Gastroesophageal sphincter (tissue), 4 donors: Measurements from ENCODE around the gene PPP1R13B. TPM values are rescaled to one million over a fixed set of nuclear protein-coding genes. Genes with fewer than 3 reads are reported as not detected.
A peak's percentile ranks its signal among the peaks of the same experiment; 100 is the strongest.

Experiments used
- ATAC-seq: fragments of 150-250 bp; one replicate; pipeline ENCODE4 v1.9.1; 2016; ENCODE audit warnings: mild to moderate bottlenecking, moderate library complexity
- H3K27ac ChIP-seq, 4 donors: fragments of 200-600 bp; sonication (generic) in 3 of 4; 1 replicate in 3 of 4; 2 replicates in 1 of 4; pipeline ENCODE4 v1.5.1; 2016 to 2019
- H3K27me3 ChIP-seq: fragments of 200-600 bp; sonication (generic); one replicate; pipeline ENCODE4 v1.5.1; 2019
- H3K36me3 ChIP-seq, 2 donors: fragments of 200-600 bp; sonication (generic); one replicate each; pipeline ENCODE4 v1.5.1; 2019; ENCODE audit warnings: control low read depth in 1 of 2
- H3K4me1 ChIP-seq, 3 donors: fragments of 200-600 bp; sonication (generic); 1 replicate in 2 of 3; 2 replicates in 1 of 3; pipeline ENCODE4 v1.5.1; 2016 to 2019; ENCODE audit warnings: control low read depth in 2 of 3
- H3K4me3 ChIP-seq, 2 donors: fragments of 200-600 bp; sonication (generic); one replicate each; pipeline ENCODE4 v1.5.1; 2019; ENCODE audit warnings: mild to moderate bottlenecking in 1 of 2, moderate library complexity in 1 of 2
- H3K9me3 ChIP-seq, 3 donors: fragments of 200-600 bp; sonication (generic); one replicate each; pipeline ENCODE4 v1.5.1; 2017 to 2019; ENCODE audit warnings: control low read depth in 2 of 3
- EP300 ChIP-seq: sonication (generic); formaldehyde crosslinking; IDR thresholded peaks from one replicate; pipeline ENCODE4 v1.6.1; 2017; ENCODE audit warnings: antibody characterized with exemption, mild to moderate bottlenecking
- POLR2A ChIP-seq, 2 donors: fragments of 450-650 bp; IDR thresholded peaks; one replicate each; pipeline ENCODE4 v1.6.1; 2017; ENCODE audit warnings: antibody characterized with exemption in 2 of 2, mild to moderate bottlenecking in 2 of 2, moderate library complexity in 1 of 2
- POLR2AphosphoS5 ChIP-seq: sonication (generic); formaldehyde crosslinking; IDR thresholded peaks from one replicate; pipeline ENCODE4 v1.6.1; 2017; ENCODE audit warnings: antibody characterized with exemption
- WGBS, 2 donors: methylation state at CpG; one replicate each; pipeline ENCODE4 v1.1.5; 2018; ENCODE audit warnings: low coverage in 1 of 2; 5-methylcytosine and 5-hydroxymethylcytosine counted together
- total RNA-seq, 4 donors: library from RNA; depleted of rRNA; stranded (reverse); fragments of >200 nt; gene quantifications; one replicate each; pipeline ENCODE4 v1.1.0, GENCODE V29; 2016
- TF ChIP-seq, protein P1 (sequence below), 4 experiments: fragments of 200-600 bp in 2 of 4; fragments of 450-650 bp in 2 of 4; sonication (generic) in 1 of 4; IDR thresholded peaks; one replicate each; pipeline ENCODE4 v1.5.1; 2017 to 2019; ENCODE audit warnings: antibody characterized with exemption in 4 of 4, mild to moderate bottlenecking in 2 of 4, moderate library complexity in 2 of 4

PPP1R13B gene
- total RNA-seq, 4 donors from 2014 or later: 13.9 to 24.8 (median 17.5) TPM

- TF ChIP-seq, protein P1, sequence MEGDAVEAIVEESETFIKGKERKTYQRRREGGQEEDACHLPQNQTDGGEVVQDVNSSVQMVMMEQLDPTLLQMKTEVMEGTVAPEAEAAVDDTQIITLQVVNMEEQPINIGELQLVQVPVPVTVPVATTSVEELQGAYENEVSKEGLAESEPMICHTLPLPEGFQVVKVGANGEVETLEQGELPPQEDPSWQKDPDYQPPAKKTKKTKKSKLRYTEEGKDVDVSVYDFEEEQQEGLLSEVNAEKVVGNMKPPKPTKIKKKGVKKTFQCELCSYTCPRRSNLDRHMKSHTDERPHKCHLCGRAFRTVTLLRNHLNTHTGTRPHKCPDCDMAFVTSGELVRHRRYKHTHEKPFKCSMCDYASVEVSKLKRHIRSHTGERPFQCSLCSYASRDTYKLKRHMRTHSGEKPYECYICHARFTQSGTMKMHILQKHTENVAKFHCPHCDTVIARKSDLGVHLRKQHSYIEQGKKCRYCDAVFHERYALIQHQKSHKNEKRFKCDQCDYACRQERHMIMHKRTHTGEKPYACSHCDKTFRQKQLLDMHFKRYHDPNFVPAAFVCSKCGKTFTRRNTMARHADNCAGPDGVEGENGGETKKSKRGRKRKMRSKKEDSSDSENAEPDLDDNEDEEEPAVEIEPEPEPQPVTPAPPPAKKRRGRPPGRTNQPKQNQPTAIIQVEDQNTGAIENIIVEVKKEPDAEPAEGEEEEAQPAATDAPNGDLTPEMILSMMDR (IDR thresholded peaks at IDR 0.05): no peak
- peak overlapping the region in 3 of 4 donors; percentile 62 to 71 (median 67) for H3K27ac ChIP-seq
These were observed 141.7 kb downstream of the PPP1R13B start for GRCh38 chr14:103705504-103706284.

DNA sequence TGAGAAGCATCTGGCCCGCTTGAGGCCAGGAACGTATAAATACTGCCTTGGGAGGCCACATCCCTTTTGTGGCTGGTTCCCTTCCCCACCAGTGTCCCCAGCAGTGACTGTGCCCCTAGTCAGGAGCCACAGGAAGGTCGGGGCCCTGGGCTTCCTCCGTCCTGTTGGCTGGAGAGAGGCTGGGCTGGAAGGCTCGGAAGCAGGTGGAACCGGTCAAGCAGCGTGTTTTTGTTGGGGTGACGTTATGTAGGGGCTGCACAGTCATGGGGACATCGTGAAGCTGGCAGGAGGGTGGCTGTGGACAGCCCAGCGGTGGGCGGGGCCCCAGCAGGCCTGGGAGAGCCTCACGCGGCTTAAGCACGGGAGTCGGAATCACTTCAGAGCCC, 142.3 kb downstream of the PPP1R13B start:
- Histone ChIP-seq H3K27ac (peak overlapping the region in 3 of 4 donors; percentile 62 to 71 (median 67)), H3K4me1 (peaks cover 0 to 82% (median 6%) of the 10 kb centered on the region in 3 donors), H3K4me3 (no peak overlapping the region), H3K27me3 (no peaks in the 10 kb centered on the region), H3K9me3 (no peaks in the 10 kb centered on the region), H3K36me3 (peaks cover 0 to 80% of the 10 kb centered on the region in 2 donors)
- ATAC-seq: peak; percentile 63
- WGBS, 2 donors: 60 to 90% methylated on average over 2 to 7 of the region's 15 CpGs
- TF ChIP-seq, protein P1 (IDR thresholded peaks at IDR 0.05): no peak
- TF ChIP-seq POLR2A (IDR thresholded peaks at IDR 0.05): no peak
- no peak for TF ChIP-seq EP300
- peak; percentile 3 for TF ChIP-seq POLR2AphosphoS5

More at GRCh38 chr14:103705504-103706284, 141.7 kb downstream of the PPP1R13B start:
- H3K27me3 ChIP-seq: no peaks in the 10 kb centered on the region
- no peak overlapping the region for H3K4me3 ChIP-seq
- peak; percentile 39 for ATAC-seq
- H3K9me3 ChIP-seq: no peaks in the 10 kb centered on the region
- WGBS, 2 donors: 80 to 87% methylated on average over 2 to 3 of the region's 28 CpGs
- peaks cover 0 to 74% of the 10 kb centered on the region in 2 donors for H3K36me3 ChIP-seq
- peaks cover 0 to 77% (median 6%) of the 10 kb centered on the region in 3 donors for H3K4me1 ChIP-seq

GRCh38 chr14:103704708-103705107, 142.7 kb downstream of the PPP1R13B start:
- no peak overlapping the region for H3K4me3 ChIP-seq
- ATAC-seq: no peak
- peaks cover 0 to 84% of the 10 kb centered on the region in 2 donors for H3K36me3 ChIP-seq

DNA sequence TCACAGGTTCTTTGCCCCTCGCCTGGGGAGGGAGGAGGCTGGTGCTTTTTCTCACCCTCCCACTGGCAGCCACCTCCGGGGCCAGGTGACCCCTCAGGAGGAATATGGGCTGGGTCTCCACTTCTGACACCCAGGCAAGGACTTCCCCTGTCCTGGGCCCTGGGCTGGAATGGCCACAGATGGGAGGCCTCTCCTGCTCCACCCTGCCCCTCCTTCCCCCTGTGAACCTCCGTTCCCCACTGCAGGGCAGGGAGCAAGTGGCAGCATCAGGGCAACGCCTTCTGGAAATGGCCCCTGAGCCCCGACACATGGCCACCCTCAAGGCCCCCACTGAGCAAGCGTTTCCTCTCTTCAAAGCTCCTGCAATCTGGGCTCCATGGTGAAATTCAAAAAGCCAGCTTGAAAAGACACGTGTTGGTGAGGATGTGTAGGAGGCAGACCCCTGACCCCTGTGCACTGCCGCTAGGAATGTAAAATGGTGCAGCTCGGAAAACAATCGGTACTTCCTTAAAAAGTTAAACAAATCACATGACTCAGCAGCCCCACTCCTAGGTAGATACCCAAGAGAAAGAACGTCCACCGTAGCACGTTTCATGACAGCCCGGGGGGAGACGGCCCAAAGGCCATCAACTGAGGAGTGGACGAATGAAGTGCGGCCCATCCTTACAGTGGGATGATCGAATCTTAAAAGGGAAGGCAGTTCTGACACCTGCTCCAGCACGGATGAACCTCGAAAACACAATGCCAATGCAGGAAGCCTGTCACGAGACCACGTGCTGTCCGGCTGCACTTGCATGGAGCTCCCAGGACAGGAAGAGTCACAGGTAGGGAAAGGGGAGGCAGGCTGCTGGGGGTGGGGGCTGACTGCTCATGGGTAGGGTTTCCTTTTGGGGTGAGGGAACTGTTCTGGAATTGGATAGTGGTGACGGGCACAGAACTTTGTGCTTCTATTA, 143.7 kb downstream of the PPP1R13B start:
- TF ChIP-seq, protein P1 (IDR thresholded peaks at IDR 0.05): no peak
- TF ChIP-seq EP300 (no peak), POLR2A (IDR thresholded peaks at IDR 0.05) (no peak), POLR2AphosphoS5 (no peak)
- Histone ChIP-seq H3K9me3 (no peaks in the 10 kb centered on the region), H3K4me3 (no peak overlapping the region), H3K27ac (peak overlapping the region in 2 of 4 donors; percentile 36 to 67), H3K36me3 (peaks cover 0 to 94% of the 10 kb centered on the region in 2 donors), H3K27me3 (no peaks in the 10 kb centered on the region), H3K4me1 (peaks cover 0 to 82% (median 4%) of the 10 kb centered on the region in 3 donors)
- WGBS, 2 donors: 50 to 65% methylated on average over 7 to 12 of the region's 24 CpGs
- ATAC-seq: no peak

More at GRCh38 chr14:103704708-103705107, 142.7 kb downstream of the PPP1R13B start:
- Histone ChIP-seq H3K9me3 (no peaks in the 10 kb centered on the region), H3K4me1 (peaks cover 0 to 82% (median 6%) of the 10 kb centered on the region in 3 donors), H3K27me3 (no peaks in the 10 kb centered on the region), H3K27ac (peak overlapping the region in 3 of 4 donors; percentile 62 to 71 (median 67))
- 50 to 78% methylated on average over 2 to 3 of the region's 13 CpGs for WGBS, 2 donors
- TF ChIP-seq, protein P1 (IDR thresholded peaks at IDR 0.05): no peak
- TF ChIP-seq POLR2A (IDR thresholded peaks at IDR 0.05): no peak
- TF ChIP-seq POLR2AphosphoS5: no peak
- TF ChIP-seq EP300: no peak
